Measurements from ENCODE around the gene SLC6A11.
A peak's percentile ranks its signal among the peaks of the same experiment; 100 is the strongest.

The SLC6A11 gene

GRCh38 chr3:10798600-10799367 is 17.2 kb upstream of the SLC6A11 start:
- no peaks in the 10 kb centered on the region for H3K4me1 ChIP-seq (ENCODE audit: control insufficient read depth, low read depth, low read length)

GRCh38 chr3:10804183-10804648 is 11.8 kb upstream of the SLC6A11 start:
- peaks cover 5% of the 10 kb centered on the region for H3K27me3 ChIP-seq (ENCODE audit: control insufficient read depth, insufficient read depth, low read length)
- no peak overlapping the region for H3K9ac ChIP-seq (ENCODE audit: low read length)
- no peak overlapping the region for H3K4me3 ChIP-seq (ENCODE audit: low read length)
- no peaks in the 10 kb centered on the region for H3K36me3 ChIP-seq (ENCODE audit: control insufficient read depth, low read depth, low read length)
- H3K27ac ChIP-seq (ENCODE audit: low read length) = no peak overlapping the region
- no peaks in the 10 kb centered on the region for H3K9me3 ChIP-seq (ENCODE audit: control insufficient read depth, low read depth, low read length)
- H3K4me1 ChIP-seq (ENCODE audit: control insufficient read depth, low read depth, low read length) = no peaks in the 10 kb centered on the region

More at GRCh38 chr3:10798600-10799367, 17.2 kb upstream of the SLC6A11 start:
- Histone ChIP-seq H3K27ac (ENCODE audit: low read length) (no peak overlapping the region), H3K9ac (ENCODE audit: low read length) (no peak overlapping the region), H3K36me3 (ENCODE audit: control insufficient read depth, low read depth, low read length) (no peaks in the 10 kb centered on the region), H3K27me3 (ENCODE audit: control insufficient read depth, insufficient read depth, low read length) (no peaks in the 10 kb centered on the region), H3K9me3 (ENCODE audit: control insufficient read depth, low read depth, low read length) (no peaks in the 10 kb centered on the region), H3K4me3 (ENCODE audit: low read length) (no peak overlapping the region)

- Histone ChIP-seq H3K27ac (ENCODE audit: low read length) (no peak overlapping the region), H3K9ac (ENCODE audit: low read length) (no peak overlapping the region), H3K9me3 (ENCODE audit: control insufficient read depth, low read depth, low read length) (no peaks in the 10 kb centered on the region), H3K27me3 (ENCODE audit: control insufficient read depth, insufficient read depth, low read length) (peaks cover 5% of the 10 kb centered on the region), H3K4me3 (ENCODE audit: low read length) (no peak overlapping the region), H3K36me3 (ENCODE audit: control insufficient read depth, low read depth, low read length) (no peaks in the 10 kb centered on the region), H3K4me1 (ENCODE audit: control insufficient read depth, low read depth, low read length) (no peaks in the 10 kb centered on the region)
Measured at GRCh38 chr3:10806006-10806405, 10.0 kb upstream of the SLC6A11 start.

GRCh38 chr3:10808130-10808735 is 7.8 kb upstream of the SLC6A11 start:
- Histone ChIP-seq H3K4me1 (ENCODE audit: control insufficient read depth, low read depth, low read length) (no peaks in the 10 kb centered on the region), H3K9me3 (ENCODE audit: control insufficient read depth, low read depth, low read length) (no peaks in the 10 kb centered on the region), H3K36me3 (ENCODE audit: control insufficient read depth, low read depth, low read length) (no peaks in the 10 kb centered on the region), H3K27me3 (ENCODE audit: control insufficient read depth, insufficient read depth, low read length) (peaks cover 5% of the 10 kb centered on the region), H3K9ac (ENCODE audit: low read length) (no peak overlapping the region), H3K27ac (ENCODE audit: low read length) (no peak overlapping the region), H3K4me3 (ENCODE audit: low read length) (no peak overlapping the region)

- Histone ChIP-seq H3K4me3 (ENCODE audit: low read length) (no peak overlapping the region), H3K9ac (ENCODE audit: low read length) (no peak overlapping the region), H3K27ac (ENCODE audit: low read length) (no peak overlapping the region), H3K4me1 (ENCODE audit: control insufficient read depth, low read depth, low read length) (no peaks in the 10 kb centered on the region), H3K27me3 (ENCODE audit: control insufficient read depth, insufficient read depth, low read length) (peaks cover 5% of the 10 kb centered on the region), H3K9me3 (ENCODE audit: control insufficient read depth, low read depth, low read length) (no peaks in the 10 kb centered on the region), H3K36me3 (ENCODE audit: control insufficient read depth, low read depth, low read length) (no peaks in the 10 kb centered on the region)
Measured at GRCh38 chr3:10808974-10809373, 7.1 kb upstream of the SLC6A11 start.

GRCh38 chr3:10810376-10810775 is 5.7 kb upstream of the SLC6A11 start:
- no peaks in the 10 kb centered on the region for H3K9me3 ChIP-seq (ENCODE audit: control insufficient read depth, low read depth, low read length)
- H3K36me3 ChIP-seq (ENCODE audit: control insufficient read depth, low read depth, low read length) = no peaks in the 10 kb centered on the region
- no peak overlapping the region for H3K4me3 ChIP-seq (ENCODE audit: low read length)
- no peak overlapping the region for H3K27ac ChIP-seq (ENCODE audit: low read length)
- peaks cover 18% of the 10 kb centered on the region for H3K27me3 ChIP-seq (ENCODE audit: control insufficient read depth, insufficient read depth, low read length)
- H3K4me1 ChIP-seq (ENCODE audit: control insufficient read depth, low read depth, low read length) = no peaks in the 10 kb centered on the region
- H3K9ac ChIP-seq (ENCODE audit: low read length) = no peak overlapping the region

GRCh38 chr3:10813425-10813824 is 2.6 kb upstream of the SLC6A11 start:
- Histone ChIP-seq H3K36me3 (ENCODE audit: control insufficient read depth, low read depth, low read length) (no peaks in the 10 kb centered on the region), H3K9ac (ENCODE audit: low read length) (no peak overlapping the region), H3K27ac (ENCODE audit: low read length) (no peak overlapping the region), H3K9me3 (ENCODE audit: control insufficient read depth, low read depth, low read length) (no peaks in the 10 kb centered on the region), H3K4me1 (ENCODE audit: control insufficient read depth, low read depth, low read length) (no peaks in the 10 kb centered on the region), H3K4me3 (ENCODE audit: low read length) (no peak overlapping the region), H3K27me3 (ENCODE audit: control insufficient read depth, insufficient read depth, low read length) (peaks cover 42% of the 10 kb centered on the region)

- no peak overlapping the region for H3K4me3 ChIP-seq (ENCODE audit: low read length)
- no peak overlapping the region for H3K27ac ChIP-seq (ENCODE audit: low read length)
- H3K4me1 ChIP-seq (ENCODE audit: control insufficient read depth, low read depth, low read length) = no peaks in the 10 kb centered on the region
- no peaks in the 10 kb centered on the region for H3K36me3 ChIP-seq (ENCODE audit: control insufficient read depth, low read depth, low read length)
- no peak overlapping the region for H3K9ac ChIP-seq (ENCODE audit: low read length)
- peaks cover 42% of the 10 kb centered on the region for H3K27me3 ChIP-seq (ENCODE audit: control insufficient read depth, insufficient read depth, low read length)
- no peaks in the 10 kb centered on the region for H3K9me3 ChIP-seq (ENCODE audit: control insufficient read depth, low read depth, low read length)
Measured at GRCh38 chr3:10814623-10815022, 1.4 kb upstream of the SLC6A11 start.

GRCh38 chr3:10815487-10815886 is 541 bp upstream of the SLC6A11 start:
- Histone ChIP-seq H3K9me3 (ENCODE audit: control insufficient read depth, low read depth, low read length) (no peaks in the 10 kb centered on the region), H3K9ac (ENCODE audit: low read length) (no peak overlapping the region), H3K4me1 (ENCODE audit: control insufficient read depth, low read depth, low read length) (no peaks in the 10 kb centered on the region), H3K27ac (ENCODE audit: low read length) (no peak overlapping the region), H3K4me3 (ENCODE audit: low read length) (peak overlapping the region; percentile 54), H3K36me3 (ENCODE audit: control insufficient read depth, low read depth, low read length) (no peaks in the 10 kb centered on the region), H3K27me3 (ENCODE audit: control insufficient read depth, insufficient read depth, low read length) (peaks cover 42% of the 10 kb centered on the region)

- H3K27ac ChIP-seq (ENCODE audit: low read length) = no peak overlapping the region
- no peaks in the 10 kb centered on the region for H3K9me3 ChIP-seq (ENCODE audit: control insufficient read depth, low read depth, low read length)
- no peaks in the 10 kb centered on the region for H3K4me1 ChIP-seq (ENCODE audit: control insufficient read depth, low read depth, low read length)
- peak overlapping the region; percentile 54 for H3K4me3 ChIP-seq (ENCODE audit: low read length)
- H3K36me3 ChIP-seq (ENCODE audit: control insufficient read depth, low read depth, low read length) = no peaks in the 10 kb centered on the region
- no peak overlapping the region for H3K9ac ChIP-seq (ENCODE audit: low read length)
- H3K27me3 ChIP-seq (ENCODE audit: control insufficient read depth, insufficient read depth, low read length) = peaks cover 42% of the 10 kb centered on the region
Measured at GRCh38 chr3:10816863-10817253, 830 bp downstream of the SLC6A11 start.

GRCh38 chr3:10817506-10817905 is 1.5 kb downstream of the SLC6A11 start:
- Histone ChIP-seq H3K9me3 (ENCODE audit: control insufficient read depth, low read depth, low read length) (no peaks in the 10 kb centered on the region), H3K4me3 (ENCODE audit: low read length) (no peak overlapping the region), H3K27ac (ENCODE audit: low read length) (no peak overlapping the region), H3K27me3 (ENCODE audit: control insufficient read depth, insufficient read depth, low read length) (peaks cover 42% of the 10 kb centered on the region), H3K9ac (ENCODE audit: low read length) (no peak overlapping the region), H3K36me3 (ENCODE audit: control insufficient read depth, low read depth, low read length) (no peaks in the 10 kb centered on the region), H3K4me1 (ENCODE audit: control insufficient read depth, low read depth, low read length) (no peaks in the 10 kb centered on the region)

GRCh38 chr3:10822055-10822454 is 6.0 kb downstream of the SLC6A11 start:
- no peaks in the 10 kb centered on the region for H3K9me3 ChIP-seq (ENCODE audit: control insufficient read depth, low read depth, low read length)
- H3K4me3 ChIP-seq (ENCODE audit: low read length) = no peak overlapping the region
- no peak overlapping the region for H3K9ac ChIP-seq (ENCODE audit: low read length)
- H3K4me1 ChIP-seq (ENCODE audit: control insufficient read depth, low read depth, low read length) = no peaks in the 10 kb centered on the region
- no peaks in the 10 kb centered on the region for H3K36me3 ChIP-seq (ENCODE audit: control insufficient read depth, low read depth, low read length)
- no peak overlapping the region for H3K27ac ChIP-seq (ENCODE audit: low read length)
- peaks cover 13% of the 10 kb centered on the region for H3K27me3 ChIP-seq (ENCODE audit: control insufficient read depth, insufficient read depth, low read length)

Measured in iPS-18a (cell line).